ENCODE data around the gene TMEM41B.
"Not testable (repeated sequence)": the region's sequence is repeated elsewhere in the genome, so short reads cannot be mapped to it uniquely, and the experiment has no call there.

The TMEM41B gene, protein sequence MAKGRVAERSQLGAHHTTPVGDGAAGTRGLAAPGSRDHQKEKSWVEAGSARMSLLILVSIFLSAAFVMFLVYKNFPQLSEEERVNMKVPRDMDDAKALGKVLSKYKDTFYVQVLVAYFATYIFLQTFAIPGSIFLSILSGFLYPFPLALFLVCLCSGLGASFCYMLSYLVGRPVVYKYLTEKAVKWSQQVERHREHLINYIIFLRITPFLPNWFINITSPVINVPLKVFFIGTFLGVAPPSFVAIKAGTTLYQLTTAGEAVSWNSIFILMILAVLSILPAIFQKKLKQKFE

DNA sequence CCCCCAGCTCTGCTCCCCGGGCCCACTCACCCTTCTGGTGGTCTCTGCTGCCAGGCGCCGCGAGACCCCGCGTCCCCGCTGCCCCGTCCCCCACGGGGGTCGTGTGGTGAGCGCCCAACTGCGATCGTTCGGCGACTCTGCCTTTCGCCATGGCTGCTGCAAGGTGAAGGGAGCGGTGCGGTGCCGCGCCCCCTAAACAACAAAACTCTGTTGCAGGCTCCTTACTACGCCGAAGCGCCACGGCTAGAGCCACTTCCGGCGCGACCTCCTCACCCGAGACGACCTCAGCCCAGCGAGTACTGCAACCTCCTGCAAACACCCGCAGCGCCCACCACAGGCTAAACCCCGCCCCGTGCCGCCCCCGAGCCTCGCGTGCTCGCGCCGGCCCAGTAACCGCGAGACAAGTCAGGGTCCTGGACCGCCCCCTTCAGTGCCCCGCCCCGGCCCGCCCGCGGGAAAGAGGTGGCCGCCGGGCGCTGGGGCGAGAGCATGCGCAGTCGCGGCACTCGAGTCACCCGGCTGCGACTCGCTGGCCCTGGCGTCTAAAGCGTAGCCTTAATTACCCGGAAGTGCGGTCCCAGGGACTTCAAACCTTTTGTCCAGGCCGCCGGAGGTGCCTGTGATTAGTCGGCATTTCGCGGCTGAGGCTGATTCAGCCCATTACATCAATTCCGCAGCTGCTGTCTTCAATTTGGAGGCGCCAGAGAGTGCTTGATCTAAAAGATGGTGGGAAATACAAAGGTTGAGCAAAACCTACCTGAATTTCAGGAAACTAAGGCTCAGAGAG, at the start of gene TMEM41B:
TMEM41B (minus strand) TSS at position 303 of the 787 bp plus-strand sequence; CDS start at position 151, 152 bp downstream.
- peak; percentile 99 for DNase-seq

DNA sequence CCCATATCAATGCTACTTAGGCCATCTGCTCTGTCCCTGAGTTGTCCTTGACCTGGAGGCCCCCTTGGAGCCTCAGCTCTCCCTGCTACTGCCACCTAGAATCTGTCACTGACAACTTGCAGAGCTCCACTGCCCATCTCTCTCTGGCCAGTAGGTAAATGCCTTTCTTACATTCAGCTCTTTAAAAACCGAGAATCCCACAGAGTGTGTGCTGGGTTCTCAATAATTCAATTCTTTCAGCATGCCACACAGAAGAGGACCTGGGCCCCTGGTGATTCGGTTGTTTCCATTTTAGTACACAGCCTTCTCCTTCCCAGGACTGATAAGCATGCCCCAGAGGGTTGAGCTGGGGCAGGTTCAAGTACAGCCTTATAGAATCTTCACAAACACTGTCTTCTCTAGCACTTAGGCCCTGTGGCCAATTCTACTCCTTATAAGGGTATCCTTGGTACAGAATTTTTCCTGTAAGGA, 48.0 kb upstream of the TMEM41B start:
- DNase-seq: no peak

DNA sequence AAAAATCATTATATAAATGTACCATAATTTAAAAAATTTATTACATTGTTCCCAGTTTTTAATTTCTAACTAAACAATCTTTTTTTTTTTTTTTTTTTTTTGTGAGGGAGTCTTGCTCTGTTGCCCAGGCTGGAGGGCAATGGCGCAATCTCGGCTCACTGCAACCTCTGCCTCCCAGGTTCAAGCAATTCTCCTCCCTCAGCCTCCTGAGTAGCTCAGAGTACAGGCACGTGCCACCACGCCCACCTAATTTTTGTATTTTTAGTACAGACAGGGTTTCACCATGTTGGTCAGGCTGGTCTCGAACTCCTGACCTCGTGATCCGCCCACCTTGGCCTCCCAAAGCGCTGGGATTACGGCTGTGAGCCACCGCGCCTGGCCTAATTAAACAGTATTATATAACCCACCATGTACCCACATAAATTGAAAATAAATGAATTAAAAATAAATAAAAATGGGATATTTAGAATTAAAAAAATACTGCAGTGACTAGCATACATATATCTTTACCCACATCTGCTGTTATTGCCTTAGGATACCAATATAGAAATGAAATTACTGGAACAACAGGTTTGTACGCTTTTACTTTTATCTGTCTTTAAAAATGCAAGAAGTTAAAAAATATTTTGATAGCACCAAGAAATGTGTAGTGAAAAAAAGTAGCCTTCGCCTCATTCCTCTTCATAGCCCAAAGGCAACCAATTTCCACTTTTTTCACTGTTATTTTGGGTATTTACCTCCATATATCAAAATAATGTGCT, 46.6 kb upstream of the TMEM41B start:
- DNase-seq: not testable (repeated sequence)

DNA sequence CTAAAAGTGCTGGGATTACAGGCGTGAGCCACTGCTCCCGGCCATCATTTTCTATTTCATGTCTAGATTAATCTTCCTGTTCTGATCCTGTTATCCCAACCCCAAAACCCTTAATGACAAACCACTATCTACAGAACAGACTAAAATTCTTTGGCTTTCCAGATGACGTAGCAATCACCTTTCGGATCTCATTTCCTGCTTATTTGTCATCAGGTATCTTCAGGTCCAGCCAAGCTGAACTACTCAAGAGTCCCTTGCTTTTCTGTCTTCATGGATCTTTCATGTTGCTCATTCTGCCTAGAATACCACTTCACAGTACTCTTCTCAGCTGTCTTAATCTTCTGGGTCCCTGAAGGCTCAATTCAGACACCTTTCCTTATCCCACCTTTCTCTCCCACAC, 42.6 kb upstream of the TMEM41B start:
- no peak for DNase-seq

DNA sequence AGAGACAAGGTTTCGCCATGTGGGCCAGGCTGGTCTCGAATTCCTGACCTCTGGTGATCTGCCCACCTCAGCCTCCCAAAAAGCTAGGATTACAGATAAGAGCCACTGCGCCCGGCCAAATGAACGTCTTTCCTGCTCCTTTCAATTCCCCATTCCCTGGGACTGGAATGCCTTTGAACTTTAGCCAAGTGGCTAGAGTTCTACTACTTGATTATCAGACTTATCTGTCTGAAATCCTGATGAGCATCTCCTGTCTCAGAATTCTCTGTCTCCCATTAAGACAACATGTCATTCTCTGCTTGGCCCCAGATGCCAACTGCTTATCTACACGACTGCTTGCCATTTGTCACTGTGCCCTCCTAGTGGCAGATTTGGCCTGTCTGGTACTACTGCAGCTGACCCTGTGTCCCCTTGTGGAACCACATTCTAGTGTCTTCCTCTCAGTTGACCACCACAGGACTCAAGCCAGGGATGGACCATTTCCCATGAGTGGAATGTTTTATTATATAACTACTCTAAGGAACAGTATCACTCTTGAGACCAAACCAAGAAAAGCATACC, 37.0 kb upstream of the TMEM41B start:
- DNase-seq: no peak

DNA sequence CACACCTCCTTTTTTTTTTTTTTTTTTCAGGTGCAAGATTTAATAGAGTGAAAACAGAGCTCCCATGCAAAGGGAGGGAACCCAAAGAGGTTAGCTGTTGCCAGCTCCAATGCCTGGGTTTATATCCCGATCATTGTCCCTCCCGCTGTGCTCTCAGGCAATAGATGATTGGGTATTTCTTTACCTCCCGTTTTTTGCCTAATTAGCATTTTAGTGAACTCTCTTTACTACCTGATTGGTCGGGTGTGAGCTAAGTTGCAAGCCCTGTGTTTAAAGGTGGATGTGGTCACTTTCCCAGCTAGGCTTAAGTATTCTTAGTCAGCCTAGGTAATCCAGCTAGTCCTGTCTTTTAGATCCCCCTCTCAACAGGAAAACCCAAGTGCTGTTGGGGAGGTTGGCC, 33.4 kb upstream of the TMEM41B start:
- DNase-seq: not testable (repeated sequence)

DNA sequence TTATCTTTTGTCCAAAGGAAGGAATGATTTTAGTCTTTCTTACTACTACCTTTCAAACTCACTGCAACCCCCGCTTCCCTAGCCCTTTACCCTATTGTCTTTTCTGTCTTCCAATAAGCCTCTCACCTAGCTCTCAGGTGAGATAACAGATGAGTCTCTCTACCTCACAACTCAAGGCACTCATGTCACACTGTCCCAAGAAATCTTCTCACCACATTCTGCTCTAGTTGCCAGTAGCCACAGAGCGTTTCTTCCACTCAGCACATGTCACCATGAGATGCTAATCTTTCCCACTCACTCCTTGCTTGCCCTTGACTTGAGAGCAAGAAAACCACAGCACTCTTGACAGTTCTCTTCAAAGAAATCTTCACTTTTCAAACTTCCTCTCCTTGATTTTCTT, 32.7 kb upstream of the TMEM41B start:
- no peak for DNase-seq

DNA sequence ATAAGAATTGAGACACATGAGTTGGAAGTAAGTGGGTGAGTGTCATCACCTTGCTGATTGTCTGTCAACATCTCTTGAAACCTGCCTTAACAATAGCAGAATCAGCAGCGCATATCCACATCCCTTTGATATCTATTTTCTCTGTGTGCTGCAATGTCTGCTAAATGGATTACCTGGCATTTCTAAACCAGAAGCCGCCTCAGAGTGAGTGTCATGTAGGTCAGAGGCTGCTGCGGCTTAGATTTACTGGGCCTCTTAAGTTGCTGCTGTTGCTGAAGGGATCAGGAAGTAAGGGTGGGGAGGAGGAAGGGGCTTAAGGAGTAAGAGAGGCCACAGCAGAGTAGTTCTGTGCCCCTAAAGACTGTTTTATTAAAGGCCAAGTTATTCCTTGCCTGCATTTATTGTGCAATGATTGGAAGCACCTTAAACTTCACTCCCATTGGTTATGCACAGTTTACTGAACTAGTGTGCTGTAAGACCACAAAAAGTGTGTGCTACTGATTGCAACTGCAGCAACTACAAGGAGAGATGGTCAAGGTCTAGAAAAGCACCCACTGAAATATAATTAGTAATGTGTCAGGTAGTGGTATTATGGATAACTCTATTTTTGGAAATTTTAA, 29.8 kb upstream of the TMEM41B start:
- DNase-seq: no peak

DNA sequence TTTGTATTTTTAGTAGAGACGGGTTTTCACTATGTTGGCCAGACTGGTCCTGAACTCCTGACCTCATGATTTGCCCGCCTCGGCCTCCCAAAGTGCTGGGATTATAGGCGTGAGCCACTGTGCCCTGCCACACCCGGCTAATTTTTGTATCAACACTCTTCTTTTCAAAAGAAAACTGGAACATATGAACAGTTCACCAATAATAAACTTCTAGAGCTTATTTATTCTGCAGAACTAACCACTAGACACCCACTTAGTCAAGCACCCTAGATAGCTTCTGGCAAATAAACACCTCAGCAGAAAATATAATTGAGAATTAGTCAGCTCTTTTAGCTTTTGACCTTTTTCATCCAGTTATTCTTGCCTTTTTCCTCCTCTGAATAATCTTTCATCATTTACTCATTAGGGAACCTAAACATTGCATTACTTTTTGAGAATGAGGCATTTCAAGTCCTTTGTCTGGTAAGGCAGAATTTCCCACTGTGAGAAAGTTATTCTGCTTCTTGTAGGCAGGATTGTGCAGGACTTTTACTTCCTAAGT, 27.3 kb upstream of the TMEM41B start:
- DNase-seq: no peak

DNA sequence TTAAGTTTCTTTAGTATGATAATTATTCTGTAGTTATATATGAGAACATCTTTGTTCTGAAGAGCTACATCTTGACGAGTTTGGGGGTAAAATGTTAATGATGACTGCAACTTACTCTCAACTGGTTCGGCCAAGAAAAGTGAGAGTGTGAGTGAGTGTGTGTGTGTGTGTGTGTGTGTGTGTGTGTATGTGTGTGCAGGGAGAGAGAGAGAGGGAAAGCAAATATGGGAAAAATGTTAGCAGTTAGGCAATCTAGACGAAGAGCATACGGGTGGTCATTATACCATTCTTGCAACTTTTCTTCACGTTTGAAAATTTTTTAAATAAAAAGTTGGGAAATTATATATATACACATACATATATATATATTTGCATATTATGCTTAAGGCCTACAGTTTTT, 18.3 kb upstream of the TMEM41B start:
- no peak for DNase-seq

DNA sequence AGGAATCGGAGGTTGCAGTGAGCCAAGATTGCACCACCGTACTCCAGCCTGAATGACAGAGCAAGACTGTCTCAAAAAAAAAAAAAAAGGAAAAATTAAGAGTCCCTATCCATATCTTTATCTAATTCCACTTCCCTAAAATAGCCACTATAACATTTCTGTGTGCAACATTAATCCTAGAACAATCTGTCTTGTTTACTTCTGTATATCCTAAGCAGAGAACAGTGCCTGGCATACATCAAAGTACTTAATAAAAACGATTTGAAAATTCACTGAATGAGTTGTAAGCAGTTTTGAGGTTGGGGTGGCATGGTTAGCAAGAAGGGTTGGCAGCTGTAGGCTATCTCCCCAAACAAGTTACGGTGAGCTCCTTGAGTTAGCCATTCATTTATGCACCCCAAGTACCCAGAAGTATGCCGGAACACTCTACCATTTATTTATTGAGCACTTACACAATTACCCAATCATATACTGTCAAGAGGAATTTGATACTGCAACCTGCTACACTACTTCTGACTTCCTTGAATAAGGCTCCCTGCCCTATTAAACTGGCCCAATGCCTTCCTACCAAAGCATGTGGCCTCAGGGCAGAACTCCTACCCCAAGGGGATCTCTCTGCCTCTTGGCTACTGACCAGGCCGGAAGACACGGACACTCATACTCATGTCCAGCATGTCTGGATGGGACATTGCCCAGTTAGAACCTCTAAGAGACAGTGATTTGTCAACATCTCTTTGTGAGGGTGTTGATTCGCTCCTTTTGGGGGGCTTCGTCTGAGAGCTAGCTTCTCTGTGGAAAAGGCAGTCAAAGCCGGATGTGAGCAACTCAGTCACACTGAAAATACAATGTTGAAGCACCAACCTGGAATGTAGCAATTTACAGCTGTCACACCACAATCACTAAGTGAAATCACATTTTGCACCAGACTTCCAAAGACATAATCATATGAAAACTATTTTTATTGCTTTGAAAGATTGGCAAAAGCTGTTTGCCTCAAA, 16.3 kb upstream of the TMEM41B start:
- DNase-seq: no peak

DNA sequence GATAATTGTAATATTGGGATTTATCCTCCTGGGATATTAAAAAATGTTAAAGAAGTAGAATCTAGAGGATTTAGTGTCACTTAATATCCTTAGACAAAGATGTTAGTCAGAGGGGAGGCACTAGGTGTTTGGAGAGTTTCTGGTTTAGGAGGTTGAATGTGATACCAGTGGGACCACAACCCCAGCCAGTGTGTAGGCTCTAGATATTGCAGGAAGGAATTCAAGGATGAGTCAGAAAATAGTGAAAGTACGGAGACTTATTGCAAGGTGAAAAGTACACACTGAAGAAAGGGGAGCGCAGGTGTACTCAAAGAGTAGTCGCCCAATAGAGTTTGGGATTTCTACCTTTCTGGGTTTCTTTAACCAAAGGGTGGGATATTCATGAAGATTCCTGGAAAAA, 5.7 kb upstream of the TMEM41B start:
- DNase-seq: no peak

DNA sequence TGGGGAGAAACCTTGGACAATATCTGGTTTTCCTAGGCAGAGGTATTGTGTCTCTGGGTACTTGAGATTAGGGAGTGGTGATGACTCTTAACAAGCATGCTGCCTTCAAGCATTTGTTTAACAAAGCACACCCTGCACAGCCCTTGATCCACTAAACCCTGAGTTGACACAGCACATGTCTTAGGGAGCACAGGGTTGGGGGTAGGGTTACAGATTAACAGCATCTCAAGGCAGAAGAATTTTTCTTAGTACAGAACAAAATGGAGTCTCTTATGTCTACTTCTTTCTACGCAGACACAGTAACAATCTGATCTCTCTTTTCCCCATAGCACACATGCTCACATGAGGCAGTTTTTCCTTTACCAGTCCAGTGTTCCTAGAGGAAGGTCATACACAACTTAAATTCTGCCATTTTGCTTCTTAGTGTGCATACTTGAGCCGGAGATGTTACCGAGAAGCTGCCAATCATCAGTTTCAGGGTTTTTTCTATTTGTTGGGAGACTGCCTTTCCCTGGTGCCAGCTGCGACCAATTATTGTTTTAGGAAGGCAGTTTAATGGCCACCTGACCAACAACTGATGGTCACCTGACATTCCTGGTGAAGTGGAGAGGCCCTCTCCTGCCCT, 5.1 kb upstream of the TMEM41B start:
- not testable (repeated sequence) for DNase-seq

DNA sequence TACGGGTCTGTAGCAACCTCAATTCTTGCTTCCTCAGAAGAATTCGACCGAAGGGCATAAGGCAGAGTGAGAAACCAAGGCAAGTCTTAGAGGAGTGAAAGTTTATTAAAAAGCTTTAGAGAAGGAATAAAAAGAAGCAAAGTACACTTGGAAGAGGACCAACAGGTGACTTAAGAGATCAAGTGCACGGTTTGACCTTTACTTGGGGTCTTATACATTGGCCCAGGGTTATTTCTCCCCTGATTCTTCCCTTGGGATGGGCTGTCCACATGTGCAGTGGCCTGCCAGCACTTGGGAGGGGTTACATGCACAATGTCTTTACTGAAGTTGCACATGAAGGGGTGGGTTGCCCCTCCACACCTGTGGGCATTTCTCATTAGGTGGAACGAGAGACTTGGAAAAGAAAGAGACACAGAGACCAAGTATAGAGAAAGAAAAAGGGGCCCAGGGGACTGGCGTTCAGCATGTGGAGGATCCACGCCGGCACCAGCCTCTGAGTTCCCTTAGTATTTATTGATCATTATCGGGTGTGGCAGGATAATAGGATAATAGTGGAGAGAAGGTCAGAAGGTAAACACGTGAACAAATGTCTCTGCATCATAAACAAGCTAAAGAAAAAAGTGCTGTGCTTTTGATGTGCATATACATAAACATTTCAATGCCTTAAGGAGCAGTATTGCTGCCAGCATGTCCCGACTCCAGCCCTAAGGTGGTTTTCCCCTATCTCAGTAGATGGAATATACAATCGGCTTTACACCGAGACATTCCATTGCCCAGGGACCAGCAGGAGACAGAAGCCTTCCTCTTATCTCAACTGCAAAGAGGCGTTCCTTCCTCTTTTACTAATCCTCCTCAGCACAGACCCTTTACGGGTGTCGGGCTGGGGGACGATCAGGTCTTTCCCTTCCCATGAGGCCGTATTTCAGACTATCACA, 4.3 kb upstream of the TMEM41B start:
- not testable (repeated sequence) for DNase-seq

DNA sequence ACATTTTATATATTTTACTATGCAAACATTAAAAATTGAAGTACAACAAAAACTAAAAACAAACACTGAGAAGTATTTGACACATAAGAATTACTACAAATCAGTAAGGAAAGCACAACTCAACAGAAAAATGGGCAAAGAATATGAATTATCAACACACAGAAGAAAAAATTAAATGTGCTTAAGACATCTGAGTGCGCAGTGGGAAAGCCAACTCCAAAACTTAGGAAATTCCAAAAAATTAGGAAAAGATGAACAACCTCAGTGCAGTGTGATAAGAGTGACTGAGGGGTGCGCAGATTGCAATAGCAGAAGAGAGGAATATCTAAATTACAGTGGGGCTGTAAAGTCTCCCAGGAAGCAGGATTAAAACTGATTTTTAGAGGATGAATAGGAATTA, 1.9 kb upstream of the TMEM41B start:
- DNase-seq: no peak

DNA sequence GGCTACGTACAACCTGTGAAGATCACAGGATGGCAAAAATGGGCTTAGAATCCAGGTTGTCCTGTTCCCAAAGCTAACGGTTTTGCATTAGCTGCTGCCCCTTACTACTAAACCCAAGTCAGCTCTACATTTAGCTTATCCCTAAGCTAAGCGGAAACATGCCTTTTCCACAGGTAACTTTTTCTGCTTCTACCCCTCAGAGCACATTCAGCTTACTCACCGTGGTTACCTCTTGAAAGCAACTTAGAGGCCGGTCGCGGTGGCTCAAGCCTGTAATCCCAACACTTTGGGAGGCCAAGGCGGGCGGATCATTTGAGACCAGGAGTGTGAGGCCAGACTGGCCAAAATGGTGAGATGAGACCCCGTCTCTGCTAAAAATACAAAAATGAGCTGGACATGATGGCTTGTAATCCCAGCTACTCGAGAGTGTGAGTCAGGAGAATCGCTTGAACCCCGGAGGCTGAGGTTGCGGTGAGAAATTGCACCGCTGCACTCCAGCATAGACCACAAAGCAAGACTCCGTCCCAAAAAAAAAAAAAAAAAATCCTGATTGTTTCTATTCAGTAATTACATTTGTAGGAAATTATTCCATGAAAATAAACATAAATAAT, 790 bp upstream of the TMEM41B start:
- DNase-seq: peak; percentile 33

DNA sequence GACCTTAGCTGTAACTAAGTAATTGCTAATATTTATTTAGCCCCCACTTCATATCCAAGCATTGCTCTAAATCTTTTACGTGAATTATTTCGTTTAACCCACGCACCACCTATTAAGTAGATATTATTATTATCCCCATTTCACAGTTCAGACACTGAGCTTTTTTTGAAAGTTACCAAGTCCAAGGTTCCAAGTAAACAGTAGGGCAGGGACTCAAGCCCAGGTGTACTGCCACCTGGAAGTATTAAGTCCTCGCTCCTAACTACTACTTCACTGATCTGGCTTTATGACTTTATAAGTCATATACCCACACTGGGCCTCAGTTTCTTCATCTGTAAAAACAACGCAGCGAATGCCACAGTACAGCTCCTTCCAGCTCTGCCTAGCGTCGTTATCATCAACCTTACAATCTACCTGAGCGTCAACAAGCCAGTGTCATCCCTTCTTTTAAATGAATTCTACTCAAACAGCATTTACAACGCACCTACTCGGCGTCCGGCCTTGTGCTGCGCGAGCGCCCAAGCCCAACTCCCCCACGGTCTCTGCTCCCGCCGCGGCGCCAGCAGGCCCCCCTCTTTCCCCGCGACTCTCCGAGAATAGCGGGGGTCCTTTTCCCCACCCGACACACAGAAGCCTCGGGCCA, 624 bp downstream of the TMEM41B start:
- DNase-seq: no peak

DNA sequence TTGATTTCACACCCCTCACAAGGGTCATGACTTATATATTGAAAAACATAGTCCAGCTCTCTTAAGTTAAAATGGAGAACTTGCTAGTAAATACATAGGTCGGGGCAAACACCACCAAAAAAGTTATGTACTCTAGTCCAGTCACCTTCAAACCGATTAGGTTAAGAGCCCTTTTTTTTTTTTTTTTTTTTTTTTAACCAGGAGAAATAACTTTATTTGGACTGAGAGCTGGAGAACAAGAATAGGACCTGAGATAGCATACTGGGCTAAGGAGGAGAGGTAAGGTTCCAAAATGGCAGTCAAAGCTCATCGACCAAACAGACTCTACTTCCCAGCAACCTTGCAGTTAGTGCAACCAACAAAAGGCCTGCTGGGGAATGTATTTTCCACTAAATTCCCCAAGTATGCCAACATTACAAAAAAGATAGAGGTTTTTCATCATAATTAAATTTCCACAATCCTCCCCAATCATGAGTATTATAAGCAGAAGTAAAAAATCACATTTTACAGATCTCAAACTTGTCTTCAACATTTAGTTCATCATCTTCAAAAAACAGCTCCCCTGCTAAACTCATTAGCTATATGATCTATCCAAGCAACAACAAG, 3.8 kb downstream of the TMEM41B start:
- DNase-seq: no peak
